ENCODE results near the gene WDR73.
A peak's percentile ranks its signal among the peaks of the same experiment; 100 is the strongest.

The WDR73 gene

GRCh38 chr15:84611631-84612030, 42.5 kb downstream of the WDR73 start:
- no peak for DNase-seq (ENCODE audit: low read depth)

GRCh38 chr15:84609818-84610525, 44.1 kb downstream of the WDR73 start:
- no peak for DNase-seq (ENCODE audit: low read depth)

GRCh38 chr15:84608707-84609284, 45.3 kb downstream of the WDR73 start:
- DNase-seq (ENCODE audit: low read depth): no peak

GRCh38 chr15:84606653-84607120, 47.4 kb downstream of the WDR73 start:
- no peak for DNase-seq (ENCODE audit: low read depth)

GRCh38 chr15:84605554-84605882, 48.6 kb downstream of the WDR73 start:
- DNase-seq (ENCODE audit: low read depth): no peak

GRCh38 chr15:84604826-84605553, 49.1 kb downstream of the WDR73 start:
- peak; percentile 53 for DNase-seq (ENCODE audit: low read depth)

- DNase-seq (ENCODE audit: low read depth): no peak
Measured at GRCh38 chr15:84603630-84604379, 50.3 kb downstream of the WDR73 start.

GRCh38 chr15:84601555-84601838, 52.6 kb downstream of the WDR73 start:
- no peak for DNase-seq (ENCODE audit: low read depth)

GRCh38 chr15:84600687-84601554, 53.2 kb downstream of the WDR73 start, which contains the start of gene ZSCAN2:
TSS of gene ZSCAN2 (plus strand) at chr15:84601009. CDS start at chr15:84603928, 2,919 bp downstream.
- DNase-seq (ENCODE audit: low read depth): peak; percentile 94

- DNase-seq (ENCODE audit: low read depth): peak; percentile 35
Measured at GRCh38 chr15:84600331-84600686, 53.8 kb downstream of the WDR73 start.

- no peak for DNase-seq (ENCODE audit: low read depth)
Measured at GRCh38 chr15:84599906-84600305, 54.2 kb downstream of the WDR73 start.

- no peak for DNase-seq (ENCODE audit: low read depth)
Measured at GRCh38 chr15:84598993-84599392, 55.1 kb downstream of the WDR73 start.

GRCh38 chr15:84598250-84598649, 55.8 kb downstream of the WDR73 start:
- DNase-seq (ENCODE audit: low read depth): no peak

- DNase-seq (ENCODE audit: low read depth): no peak
Measured at GRCh38 chr15:84597296-84597695, 56.8 kb downstream of the WDR73 start.

- DNase-seq (ENCODE audit: low read depth): no peak
Measured at GRCh38 chr15:84595660-84596059, 58.4 kb downstream of the WDR73 start.

GRCh38 chr15:84594617-84595290, 59.3 kb downstream of the WDR73 start:
- DNase-seq (ENCODE audit: low read depth): no peak

- DNase-seq (ENCODE audit: low read depth): no peak
Measured at GRCh38 chr15:84591815-84592214, 62.3 kb downstream of the WDR73 start.

GRCh38 chr15:84590406-84590805, 63.7 kb downstream of the WDR73 start:
- no peak for DNase-seq (ENCODE audit: low read depth)
